Activated T-helper 17 cell treated with anti-CD3 and anti-CD28 coated beads, Interleukin-2, amount 50 U/mL, for 72 hours (primary cell): ENCODE data around the gene TMEM218. TPM values are rescaled to one million over a fixed set of nuclear protein-coding genes. Genes with fewer than 3 reads are reported as not detected.

Source experiments
- ATAC-seq: fragments of 150-1000 bp; cut with Tn5 transposase; replicated peaks from 2 replicates; pipeline ENCODE4 v1.10.0; 2021; ENCODE audit warnings: mild to moderate bottlenecking, moderate library complexity
- H3K27ac Mint-ChIP-seq: one replicate; pipeline ENCODE4 v1.8.0; 2022; ENCODE audit warnings: mixed read lengths
- H3K27me3 Mint-ChIP-seq: one replicate; pipeline ENCODE4 v1.8.0; 2022; ENCODE audit warnings: mixed read lengths
- H3K36me3 Mint-ChIP-seq: one replicate; pipeline ENCODE4 v1.8.0; 2022; ENCODE audit warnings: low read depth, mild to moderate bottlenecking, mixed read lengths
- H3K4me1 Mint-ChIP-seq: one replicate; pipeline ENCODE4 v1.8.0; 2022; ENCODE audit warnings: mixed read lengths
- H3K4me3 Mint-ChIP-seq: one replicate; pipeline ENCODE4 v1.8.0; 2022; ENCODE audit warnings: mild to moderate bottlenecking, mixed read lengths
- H3K9me3 Mint-ChIP-seq: one replicate; pipeline ENCODE4 v1.8.0; 2022; ENCODE audit warnings: mixed read lengths
- total RNA-seq, 2 donors: library from RNA; stranded (reverse); gene quantifications; one replicate each; pipeline ENCODE4 v1.2.3, GENCODE V29; 2022

The TMEM218 gene
- total RNA-seq, 2 donors from 2014 or later, result 11.3 to 14.2 TPM

DNA sequence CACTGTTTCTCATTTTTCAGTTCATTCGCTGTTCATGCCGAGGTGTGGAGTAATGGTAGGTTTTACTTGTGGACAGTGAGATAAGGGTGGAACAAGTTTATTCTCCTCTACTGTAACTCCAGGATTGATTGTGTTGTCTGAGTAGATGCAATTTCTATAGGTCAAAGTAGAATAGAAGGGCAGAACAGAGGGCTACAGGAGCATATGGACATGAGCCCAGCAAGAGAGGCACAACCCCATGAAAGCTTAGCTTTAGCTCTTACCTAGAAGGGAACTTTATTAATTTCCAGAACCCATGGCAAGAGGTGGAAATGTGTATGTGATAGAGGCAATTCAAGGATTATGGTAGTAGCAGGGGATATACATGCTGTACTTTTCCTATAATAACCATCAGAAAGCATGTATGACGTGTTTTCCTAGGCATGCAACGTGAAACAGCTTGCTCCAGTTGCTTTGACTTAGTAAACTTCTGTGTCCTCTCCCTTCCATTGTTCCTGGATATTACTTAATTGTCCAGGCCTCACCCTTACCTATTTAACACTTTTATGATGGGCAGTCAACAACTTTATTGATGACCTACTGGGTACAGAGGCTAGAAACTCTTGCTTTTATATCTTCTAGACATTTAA lies 62.1 kb downstream of the TMEM218 start:
- no peaks in the 10 kb centered on the region for H3K4me1 Mint-ChIP-seq
- H3K4me3 Mint-ChIP-seq, result no peak overlapping the region
- no peak overlapping the region for H3K27ac Mint-ChIP-seq
- no peaks in the 10 kb centered on the region for H3K9me3 Mint-ChIP-seq
- no peaks in the 10 kb centered on the region for H3K27me3 Mint-ChIP-seq
- no peak for ATAC-seq
- H3K36me3 Mint-ChIP-seq, result no peaks in the 10 kb centered on the region

Other genes starting within 250 kb of the TMEM218 start
- 1 to 10 TPM; 8.1 TPM for gene ROBO3, start 246.2 kb downstream of the TMEM218 start, total RNA-seq
- not detected for gene ROBO4, start 213.8 kb downstream of the TMEM218 start, total RNA-seq
- gene HEPN1, start 192.4 kb downstream of the TMEM218 start, total RNA-seq, result not detected
- not detected for gene HEPACAM, start 175.6 kb downstream of the TMEM218 start, total RNA-seq
- gene CCDC15, start 157.4 kb downstream of the TMEM218 start, total RNA-seq, result 1 to 10 TPM; 5.5 to 8.7 TPM
- gene SLC37A2, start 48.3 kb downstream of the TMEM218 start, total RNA-seq, result 1 to 10 TPM; 1.6 to 2.6 TPM
- gene PKNOX2, start 53.1 kb upstream of the TMEM218 start, total RNA-seq, result not detected